CD14-positive monocyte (primary cell): Measurements from ENCODE around the gene CHST2. TPM values are rescaled to one million over a fixed set of nuclear protein-coding genes. Genes with fewer than 3 reads are reported as not detected.
"Not testable (repeated sequence)": the region's sequence is repeated elsewhere in the genome, so short reads cannot be mapped to it uniquely, and the experiment has no call there.

ENCODE experiments used
- DNase-seq, 3 donors: peaks; one replicate each; pipeline ENCODE4 v3.0.0-alpha.2; 2011 to 2022
- H2AFZ ChIP-seq: 2 replicates; pipeline ENCODE4 v1.6.0; 2012; ENCODE audit warnings: mild to moderate bottlenecking, low read depth, low read length, inconsistent platforms; ENCODE audit not compliant: insufficient read depth, poor library complexity, severe bottlenecking
- H3K27ac ChIP-seq, 2 donors: 1 replicate in 1 of 2; 2 replicates in 1 of 2; pipeline ENCODE4 v1.5.1; 2012 to 2013; ENCODE audit warnings: low read length in 2 of 2, control low read depth in 1 of 2, inconsistent platforms in 1 of 2, low read depth in 1 of 2, mild to moderate bottlenecking in 1 of 2
- H3K27me3 ChIP-seq, 2 donors: one replicate each; pipeline versions ENCODE4 v1.6.0 to v1.6.1; 2011 to 2013; ENCODE audit warnings: low read length in 2 of 2; ENCODE audit not compliant: control insufficient read depth in 2 of 2, insufficient read depth in 2 of 2
- H3K36me3 ChIP-seq, 2 donors: replicated peaks in 1 of 2; 1 replicate in 1 of 2; 2 replicates in 1 of 2; pipeline versions ENCODE4 v1.5.1 to v1.6.1; 2012 to 2013; ENCODE audit warnings: low read length in 2 of 2, control low read depth in 1 of 2, inconsistent platforms in 1 of 2, mild to moderate bottlenecking in 1 of 2; ENCODE audit not compliant: insufficient read depth in 2 of 2, control insufficient read depth in 1 of 2
- H3K4me1 ChIP-seq, 2 donors: 1 replicate in 1 of 2; 2 replicates in 1 of 2; pipeline versions ENCODE4 v1.5.1 to v1.6.1; 2012 to 2013; ENCODE audit warnings: low read length in 2 of 2, control low read depth in 1 of 2, inconsistent platforms in 1 of 2, mild to moderate bottlenecking in 1 of 2, moderate library complexity in 1 of 2; ENCODE audit not compliant: insufficient read depth in 2 of 2, control insufficient read depth in 1 of 2
- H3K4me2 ChIP-seq: replicated peaks from 2 replicates; pipeline ENCODE3; 2012; ENCODE audit warnings: low read length, moderate library complexity, mild to moderate bottlenecking; ENCODE audit not compliant: poor library complexity, severe bottlenecking; ENCODE audit errors: extremely low read depth
- H3K4me3 ChIP-seq, 3 experiments: fragments of 200-600 bp in 1 of 3; sonication (generic) in 1 of 3; replicated peaks in 1 of 3; 1 replicate in 2 of 3; 2 replicates in 1 of 3; pipeline ENCODE4 v1.5.1; 2011 to 2013; ENCODE audit warnings: low read length in 3 of 3, mild to moderate bottlenecking in 3 of 3, control low read depth in 2 of 3, low read depth in 2 of 3, inconsistent platforms in 1 of 3, moderate library complexity in 1 of 3
- H3K79me2 ChIP-seq: 2 replicates; pipeline ENCODE4 v1.6.0; 2012; ENCODE audit warnings: mild to moderate bottlenecking, control low read depth, inconsistent platforms, low read length, moderate library complexity; ENCODE audit not compliant: insufficient read depth
- H3K9ac ChIP-seq: 2 replicates; pipeline ENCODE4 v1.6.0; 2017; ENCODE audit warnings: low read length, mild to moderate bottlenecking; ENCODE audit not compliant: insufficient read depth, poor library complexity, severe bottlenecking
- H3K9me3 ChIP-seq, 2 donors: replicated peaks in 1 of 2; 1 replicate in 1 of 2; 2 replicates in 1 of 2; pipeline versions ENCODE4 v1.5.1 to v1.6.1; 2012 to 2013; ENCODE audit warnings: low read length in 2 of 2, control low read depth in 1 of 2; ENCODE audit not compliant: control insufficient read depth in 1 of 2, insufficient read depth in 1 of 2
- H4K20me1 ChIP-seq: 2 replicates; pipeline ENCODE4 v1.6.0; 2012; ENCODE audit warnings: mild to moderate bottlenecking, low read length, control low read depth, moderate library complexity; ENCODE audit not compliant: insufficient read depth
- H3K27ac Mint-ChIP-seq, 7 donors: one replicate each; pipeline ENCODE4 v1.8.0; 2020; ENCODE audit warnings: mild to moderate bottlenecking in 7 of 7, mixed read lengths in 7 of 7, moderate library complexity in 6 of 7, inconsistent platforms in 2 of 7
- H3K27me3 Mint-ChIP-seq, 3 donors: one replicate each; pipeline ENCODE4 v1.8.0; 2021 to 2022; ENCODE audit warnings: low read depth in 3 of 3, mild to moderate bottlenecking in 3 of 3, mixed read lengths in 3 of 3, moderate library complexity in 3 of 3, inconsistent platforms in 1 of 3
- H3K36me3 Mint-ChIP-seq, 2 donors: one replicate each; pipeline ENCODE4 v1.8.0; 2020; ENCODE audit warnings: mixed read lengths in 2 of 2, inconsistent platforms in 1 of 2, mild to moderate bottlenecking in 1 of 2
- H3K4me1 Mint-ChIP-seq: one replicate; pipeline ENCODE4 v1.8.0; 2020; ENCODE audit warnings: mild to moderate bottlenecking, mixed read lengths
- H3K4me3 Mint-ChIP-seq, 2 donors: one replicate each; pipeline ENCODE4 v1.8.0; 2020; ENCODE audit warnings: mild to moderate bottlenecking in 2 of 2, mixed read lengths in 2 of 2, moderate library complexity in 1 of 2
- H3K9me3 Mint-ChIP-seq, 7 donors: one replicate each; pipeline ENCODE4 v1.8.0; 2020 to 2022; ENCODE audit warnings: mixed read lengths in 7 of 7, mild to moderate bottlenecking in 6 of 7, moderate library complexity in 6 of 7, inconsistent platforms in 2 of 7
- CTCF ChIP-seq: fragments of 200-600 bp; IDR thresholded peaks from one replicate; pipeline ENCODE4 v1.8.0; 2022; ENCODE audit warnings: antibody characterized with exemption, mild to moderate bottlenecking
- WGBS: methylation state at CpG from one replicate; pipeline ENCODE4 v1.1.5; 2013; ENCODE audit warnings: missing lambda C conversion rate; ENCODE audit not compliant: insufficient coverage; 5-methylcytosine and 5-hydroxymethylcytosine counted together
- intact Hi-C, 2 donors: fragments of 100-400 bp; cut with micrococcal nuclease; formaldehyde crosslinking; loops; one replicate each; pipeline versions ENCODE4 v1.15.0 to v1.15.1; 2023
- polyA plus RNA-seq, 3 donors: library from polyadenylated mRNA; depleted of rRNA in 1 of 3; unstranded in 2 of 3; stranded (reverse) in 1 of 3; fragments of 300-500 nt in 2 of 3; fragments of >200 nt in 1 of 3; fragmentation: Illumina TruSeq in 2 of 3; gene quantifications; 1 replicate in 2 of 3; 2 replicates in 1 of 3; pipeline ENCODE4 v1.2.3, GENCODE V29; 2012 to 2021

CHST2 gene
- polyA plus RNA-seq, 3 donors: 6.1 to 18.0 (median 9.6) TPM

- peak overlapping the region; percentile 41 for H3K9ac ChIP-seq
- no peak for DNase-seq
- H3K4me2 ChIP-seq: peak overlapping the region; percentile 55
- H3K4me1 ChIP-seq: peaks cover 67 to 75% of the 10 kb centered on the region in 2 donors
- no peaks in the 10 kb centered on the region for H3K79me2 ChIP-seq
- peaks cover 67% of the 10 kb centered on the region for H3K4me1 Mint-ChIP-seq
- H3K27me3 ChIP-seq: no peaks in the 10 kb centered on the region
- H3K27ac Mint-ChIP-seq: peak overlapping the region; percentile 90 to 98 (median 94)
- no peaks in the 10 kb centered on the region for H3K9me3 ChIP-seq
- peak overlapping the region in 1 of 3 experiments; percentile 57 for H3K4me3 ChIP-seq
- no peak for TF ChIP-seq CTCF
- H2AFZ ChIP-seq: no peak overlapping the region
- H3K36me3 ChIP-seq: no peaks in the 10 kb centered on the region
- WGBS: 100% methylated on average over 1 of the region's 1 CpG
- intact Hi-C loops: loop anchor here in 1 of 2 donors (5.0 kb wide), 1 partner anchor 43 kb away; no protein-coding TSS in a partner anchor
- H3K9me3 Mint-ChIP-seq: peaks cover 0 to 4% (median 1%) of the 10 kb centered on the region in 7 donors
- no peaks in the 10 kb centered on the region for H4K20me1 ChIP-seq
- peak overlapping the region; percentile 92 to 94 for H3K27ac ChIP-seq
- peaks cover 6 to 7% of the 10 kb centered on the region in 2 donors for H3K36me3 Mint-ChIP-seq
- no peaks in the 10 kb centered on the region for H3K27me3 Mint-ChIP-seq
- no peak overlapping the region for H3K4me3 Mint-ChIP-seq
Observed at GRCh38 chr3:143165211-143165610, 45.6 kb downstream of the CHST2 start.

GRCh38 chr3:143165612-143166285 lies 46.2 kb downstream of the CHST2 start:
- H3K4me1 Mint-ChIP-seq: peaks cover 69% of the 10 kb centered on the region
- not testable (repeated sequence) for H3K9me3 ChIP-seq, H3K27me3 ChIP-seq, H2AFZ ChIP-seq, H3K27me3 Mint-ChIP-seq, H3K36me3 Mint-ChIP-seq, H3K79me2 ChIP-seq, H4K20me1 ChIP-seq, H3K9me3 Mint-ChIP-seq, H3K36me3 ChIP-seq, H3K4me3 Mint-ChIP-seq
- Histone ChIP-seq H3K27ac (peak overlapping the region; percentile 92 to 94), H3K4me2 (peak overlapping the region; percentile 55), H3K4me3 (peak overlapping the region in 1 of 3 experiments; percentile 57), H3K9ac (peak overlapping the region; percentile 41), H3K4me1 (peaks cover 72 to 80% of the 10 kb centered on the region in 2 donors)
- peak overlapping the region; percentile 90 to 98 (median 94) for H3K27ac Mint-ChIP-seq
- WGBS: no CpG with 5 or more reads among the region's 5 CpGs
- intact Hi-C loops: loop anchor here in 1 of 2 donors (5.0 kb wide), 1 partner anchor 43 kb away; no protein-coding TSS in a partner anchor
- DNase-seq: peak; percentile 82 to 95 (median 89)
